ENCODE results near the gene MBNL3.

Gene MBNL3, protein sequence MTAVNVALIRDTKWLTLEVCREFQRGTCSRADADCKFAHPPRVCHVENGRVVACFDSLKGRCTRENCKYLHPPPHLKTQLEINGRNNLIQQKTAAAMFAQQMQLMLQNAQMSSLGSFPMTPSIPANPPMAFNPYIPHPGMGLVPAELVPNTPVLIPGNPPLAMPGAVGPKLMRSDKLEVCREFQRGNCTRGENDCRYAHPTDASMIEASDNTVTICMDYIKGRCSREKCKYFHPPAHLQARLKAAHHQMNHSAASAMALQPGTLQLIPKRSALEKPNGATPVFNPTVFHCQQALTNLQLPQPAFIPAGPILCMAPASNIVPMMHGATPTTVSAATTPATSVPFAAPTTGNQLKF

DNA sequence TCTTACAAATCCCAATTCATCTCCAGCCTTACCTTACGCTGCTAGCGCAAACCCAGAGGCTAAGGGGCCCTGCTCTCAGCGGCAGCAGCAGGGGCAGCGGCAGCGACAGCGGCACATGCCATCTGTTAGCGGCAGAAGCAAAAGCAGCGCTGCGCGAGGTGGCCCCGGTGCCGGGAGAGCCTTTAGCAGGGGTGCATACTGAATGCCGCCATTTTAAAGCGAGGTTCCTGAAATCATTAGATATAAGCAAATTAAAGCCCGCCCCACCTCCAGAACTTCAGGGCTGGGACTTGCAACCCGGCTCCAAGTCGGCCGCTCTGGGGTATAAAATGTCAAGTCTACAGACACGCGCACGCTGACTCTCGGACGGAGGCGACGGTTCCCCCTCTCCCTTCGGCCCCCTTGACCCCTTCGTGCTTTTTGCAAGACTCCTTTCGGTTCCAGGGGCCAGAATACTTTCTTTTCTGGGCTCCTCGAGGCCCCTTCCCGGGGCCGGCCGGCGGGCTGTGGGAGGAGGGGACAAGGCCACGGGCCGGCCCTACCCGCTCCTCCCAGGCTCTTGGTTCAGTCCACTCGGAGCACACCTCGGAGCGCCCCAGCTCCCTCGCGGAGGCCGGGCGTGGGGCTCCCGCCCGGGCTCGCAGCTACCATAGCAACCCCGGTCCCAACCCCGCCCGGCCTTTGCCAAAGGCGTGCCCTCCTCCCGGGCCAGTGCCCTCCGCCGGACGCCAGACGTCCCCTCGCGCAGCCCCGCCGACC, at the start of gene MBNL3:
Gene MBNL3, minus strand, starts transcription at position 220 of the 759 bp plus-strand sequence. CDS start 49,427 bp downstream, outside the sequence.
- DNase-seq = no peak

DNA sequence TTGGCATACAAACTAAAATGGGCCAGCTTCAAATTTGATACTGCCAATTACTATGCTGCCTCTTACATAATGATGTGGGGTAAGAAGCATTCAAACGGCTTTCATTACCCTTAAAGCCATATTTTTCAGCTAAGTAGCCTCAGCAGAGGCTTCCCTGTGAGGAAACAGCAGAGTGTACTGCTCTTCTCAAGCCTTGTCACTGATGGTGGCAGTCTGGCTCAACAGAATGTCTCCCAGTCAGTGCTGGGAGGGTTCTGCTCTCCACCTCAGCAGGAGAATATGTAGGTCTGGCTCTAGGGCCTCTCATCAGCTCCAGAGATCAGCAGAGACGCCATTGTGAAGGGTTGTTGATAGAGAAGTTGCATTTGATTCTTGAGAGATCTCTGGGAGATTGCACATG, 44.6 kb upstream of the MBNL3 start:
- no peak for DNase-seq

DNA sequence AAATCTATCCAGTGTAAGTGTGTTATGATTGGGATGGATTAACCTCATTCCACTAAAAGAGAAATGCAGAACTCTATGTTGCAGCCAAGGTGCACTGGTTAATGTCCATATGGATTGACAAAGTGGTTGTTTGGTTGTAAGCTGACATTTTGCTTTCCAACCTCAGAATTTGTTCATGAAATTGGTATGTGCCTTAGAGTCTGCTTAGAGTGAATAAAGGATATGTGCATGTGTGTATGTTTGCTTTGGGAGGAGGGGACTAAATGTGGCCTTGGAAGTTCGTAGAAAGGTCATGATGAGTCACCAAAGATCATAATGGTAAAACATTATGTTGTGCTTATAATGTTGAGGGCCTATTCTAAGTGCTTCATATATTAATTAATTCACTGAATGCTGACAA, 44.1 kb upstream of the MBNL3 start:
- DNase-seq = no peak

DNA sequence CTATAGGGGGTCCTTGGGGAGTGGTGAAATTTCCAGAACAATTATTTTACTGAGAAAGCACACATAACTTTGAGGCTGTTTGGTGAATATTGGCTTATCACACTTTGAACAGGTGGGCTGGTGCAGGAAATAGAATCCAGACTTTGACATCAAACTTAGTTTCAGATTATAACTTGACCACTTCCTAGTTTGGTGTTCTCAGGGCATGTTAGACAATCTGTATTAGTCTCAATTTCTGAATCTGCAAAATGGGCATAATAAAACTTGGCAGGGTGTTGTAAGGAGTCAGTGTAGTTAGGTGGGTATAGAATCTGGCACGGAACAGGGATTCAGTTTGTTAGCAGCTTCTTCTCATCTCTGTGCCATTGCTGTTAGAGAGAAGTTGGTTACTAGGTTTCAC, 43.3 kb upstream of the MBNL3 start:
- no peak for DNase-seq

DNA sequence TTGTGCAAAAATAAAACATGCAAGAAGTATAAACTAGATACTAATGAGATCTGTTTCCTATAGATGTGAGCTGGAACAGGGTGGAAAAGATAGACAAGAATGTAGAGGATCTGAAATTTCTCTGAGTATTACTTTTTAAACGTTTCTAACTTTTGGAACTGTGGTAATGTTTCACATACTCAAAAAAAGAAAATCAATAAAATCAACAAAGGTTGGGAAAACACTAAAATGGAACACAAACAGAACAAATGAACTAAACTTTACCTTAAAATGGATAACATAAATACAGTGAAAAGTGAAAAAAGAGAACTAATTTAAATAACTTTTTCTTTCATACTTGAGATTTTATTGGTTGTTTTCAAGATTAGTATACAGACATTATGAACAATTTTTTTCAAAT, 32.0 kb upstream of the MBNL3 start:
- DNase-seq = no peak

DNA sequence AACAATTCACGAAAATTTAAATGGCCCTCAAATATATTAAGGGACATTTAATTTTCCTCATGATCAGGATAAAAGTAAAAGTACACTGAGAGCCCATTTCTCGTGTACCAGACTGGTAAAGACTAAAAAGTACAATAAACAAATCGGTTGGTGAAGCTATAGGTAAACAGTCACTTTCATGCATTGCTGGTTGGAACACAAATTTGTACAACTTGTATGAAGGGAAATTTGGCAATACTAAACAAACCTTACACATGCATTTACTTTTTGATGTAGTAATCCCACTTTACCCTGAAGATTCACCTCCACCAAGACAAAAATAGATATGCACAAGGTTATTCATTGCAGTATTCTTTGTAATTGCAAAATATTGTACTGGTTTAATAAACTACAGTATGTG, 31.4 kb upstream of the MBNL3 start:
- DNase-seq = no peak

DNA sequence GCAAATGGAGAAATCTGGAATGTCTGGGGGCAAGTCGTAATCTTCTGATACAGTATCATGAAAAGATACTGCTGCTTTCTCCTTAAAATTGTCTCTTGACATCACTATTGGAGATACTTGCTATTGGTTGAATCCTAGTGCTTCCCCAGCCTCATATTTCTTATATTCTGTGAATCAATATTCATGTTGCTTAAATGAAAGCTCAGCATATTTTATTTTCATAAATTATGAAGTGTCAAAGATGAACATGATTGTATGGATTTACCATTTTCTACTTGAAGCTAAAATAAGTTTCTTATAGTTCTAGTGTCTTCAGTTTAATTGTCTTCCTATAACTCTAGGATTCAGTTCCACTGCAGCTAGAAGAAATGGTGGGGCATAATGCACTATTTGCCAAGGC, 29.6 kb upstream of the MBNL3 start:
- DNase-seq = no peak

DNA sequence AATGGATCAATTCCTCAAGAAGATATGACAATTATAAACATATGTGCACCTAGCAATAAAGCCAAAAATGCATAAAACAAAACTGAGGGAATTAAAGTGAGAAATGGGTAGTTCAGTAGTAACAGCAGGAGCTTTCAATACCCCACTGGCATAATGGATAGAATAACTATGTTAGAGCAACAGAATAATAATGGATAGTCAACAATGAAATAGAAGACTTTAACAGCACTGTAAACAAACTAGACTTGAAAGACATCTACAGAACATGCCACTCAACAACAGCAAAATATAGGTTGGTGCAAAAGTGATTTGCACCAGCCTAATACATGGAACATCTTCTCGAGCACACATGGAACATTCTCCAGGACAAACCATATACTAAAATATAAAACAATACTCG, 20.0 kb upstream of the MBNL3 start:
- DNase-seq = no peak

DNA sequence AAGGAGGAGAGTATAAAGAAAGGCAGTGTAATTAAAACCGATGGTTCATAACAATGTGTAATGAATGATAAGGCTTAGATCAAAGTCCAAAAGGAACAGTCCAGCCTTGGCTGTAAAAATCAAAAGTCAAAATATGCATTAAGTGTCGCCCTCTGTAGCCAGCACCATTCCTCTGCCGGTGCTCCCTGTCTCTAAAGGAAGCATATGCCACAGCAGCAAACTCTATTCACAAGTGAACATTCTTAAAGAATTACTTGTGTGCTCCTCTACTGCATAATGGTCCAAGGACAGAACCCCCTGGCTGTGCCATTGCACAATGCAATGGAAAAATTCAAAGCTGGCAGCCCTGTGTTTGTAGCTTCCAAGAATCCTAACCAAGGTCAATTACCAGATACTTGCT, 16.3 kb upstream of the MBNL3 start:
- no peak for DNase-seq

DNA sequence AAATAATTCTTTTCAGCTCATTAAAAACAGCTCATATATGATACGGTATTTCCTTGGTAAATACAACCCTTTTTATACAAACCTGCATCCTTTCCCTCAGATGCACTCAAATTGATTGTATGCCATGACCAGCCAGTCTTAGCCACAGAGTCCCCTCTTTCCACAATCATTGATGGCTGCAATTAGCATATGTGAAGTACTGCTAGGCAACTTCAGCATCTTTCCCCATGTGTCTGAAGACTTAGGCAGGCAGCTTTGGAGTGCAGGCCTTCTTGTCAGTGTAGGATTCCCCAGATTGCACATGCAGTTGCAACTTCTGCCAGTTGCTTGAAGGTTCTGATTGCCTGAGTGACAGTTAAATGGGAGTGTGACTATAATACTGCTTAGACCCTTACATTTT, 15.6 kb upstream of the MBNL3 start:
- no peak for DNase-seq

DNA sequence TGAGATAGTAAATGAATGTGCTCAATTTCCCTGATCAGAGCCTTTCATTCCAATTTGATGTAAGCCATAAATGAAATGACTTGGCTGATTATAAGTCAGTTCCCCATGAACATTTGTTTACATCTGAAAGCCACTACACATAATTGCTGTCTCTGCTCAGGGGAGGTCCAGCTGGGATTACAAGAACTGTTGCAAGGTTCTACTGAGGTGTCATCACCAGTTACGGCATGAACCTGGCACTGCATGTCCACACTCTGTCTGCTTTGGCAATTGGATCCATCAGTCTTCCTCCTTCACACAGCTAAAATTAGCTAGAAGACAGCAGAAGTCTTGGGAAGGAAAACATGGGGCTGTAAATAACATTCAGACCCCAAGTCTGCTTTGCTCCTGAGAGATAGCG, 12.8 kb upstream of the MBNL3 start:
- no peak for DNase-seq

DNA sequence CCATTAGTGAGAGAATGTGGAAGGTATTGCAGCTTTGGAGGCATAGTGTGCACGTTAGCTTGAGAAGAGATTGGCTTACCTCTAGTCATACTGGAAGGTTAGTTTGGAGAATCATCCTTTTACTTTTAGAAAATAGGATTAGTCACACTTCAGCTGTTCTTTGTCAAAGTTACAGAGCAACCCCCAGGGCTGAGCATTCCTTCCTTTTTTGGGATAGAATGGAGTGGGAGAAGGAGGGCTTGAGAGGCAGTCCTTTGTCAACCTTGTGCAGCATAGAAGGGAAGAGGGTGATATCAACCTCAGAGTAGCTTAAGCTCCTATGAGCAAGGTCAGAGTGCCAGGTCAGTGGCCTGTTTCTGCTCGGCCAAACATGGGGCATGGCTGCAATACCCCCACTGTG, 8.6 kb upstream of the MBNL3 start:
- no peak for DNase-seq

DNA sequence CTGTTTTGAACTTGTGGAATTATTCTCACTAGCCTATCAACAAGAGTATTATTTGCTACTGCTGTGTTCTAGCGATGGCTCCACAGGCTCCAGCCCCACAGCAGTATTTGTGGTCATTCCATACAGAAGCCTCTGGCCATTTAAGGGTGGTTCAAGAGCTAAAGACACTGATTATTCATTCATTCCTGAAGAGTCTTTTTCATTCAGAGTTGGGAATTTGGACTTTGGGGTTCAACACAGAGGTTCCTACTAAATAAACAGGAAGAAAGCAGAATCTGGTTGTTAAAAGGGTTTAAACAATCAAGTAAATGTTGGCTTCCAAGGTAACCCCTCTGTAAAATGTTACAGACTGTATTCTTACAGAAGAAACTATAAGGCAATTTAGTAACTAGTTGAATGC, 4.3 kb upstream of the MBNL3 start:
- DNase-seq = no peak

DNA sequence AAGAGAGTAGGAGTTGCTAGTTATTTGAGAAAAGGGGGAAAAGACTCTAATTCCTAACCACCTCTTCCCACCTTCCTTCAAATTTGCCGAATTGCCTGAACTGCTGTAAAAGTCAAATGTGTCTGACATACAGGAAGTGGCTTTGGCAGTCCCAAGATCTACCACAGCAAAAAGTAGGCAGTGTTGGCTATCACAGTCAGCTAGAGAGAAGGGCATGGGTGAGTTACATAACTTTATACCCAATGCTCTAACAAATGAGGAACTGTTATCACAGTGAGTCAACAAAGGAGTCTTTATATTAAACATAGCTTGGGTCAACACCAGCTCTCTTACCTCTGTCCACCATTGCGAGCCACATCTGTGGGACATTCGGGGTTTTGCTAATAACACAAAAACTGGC, 2.4 kb upstream of the MBNL3 start:
- no peak for DNase-seq

DNA sequence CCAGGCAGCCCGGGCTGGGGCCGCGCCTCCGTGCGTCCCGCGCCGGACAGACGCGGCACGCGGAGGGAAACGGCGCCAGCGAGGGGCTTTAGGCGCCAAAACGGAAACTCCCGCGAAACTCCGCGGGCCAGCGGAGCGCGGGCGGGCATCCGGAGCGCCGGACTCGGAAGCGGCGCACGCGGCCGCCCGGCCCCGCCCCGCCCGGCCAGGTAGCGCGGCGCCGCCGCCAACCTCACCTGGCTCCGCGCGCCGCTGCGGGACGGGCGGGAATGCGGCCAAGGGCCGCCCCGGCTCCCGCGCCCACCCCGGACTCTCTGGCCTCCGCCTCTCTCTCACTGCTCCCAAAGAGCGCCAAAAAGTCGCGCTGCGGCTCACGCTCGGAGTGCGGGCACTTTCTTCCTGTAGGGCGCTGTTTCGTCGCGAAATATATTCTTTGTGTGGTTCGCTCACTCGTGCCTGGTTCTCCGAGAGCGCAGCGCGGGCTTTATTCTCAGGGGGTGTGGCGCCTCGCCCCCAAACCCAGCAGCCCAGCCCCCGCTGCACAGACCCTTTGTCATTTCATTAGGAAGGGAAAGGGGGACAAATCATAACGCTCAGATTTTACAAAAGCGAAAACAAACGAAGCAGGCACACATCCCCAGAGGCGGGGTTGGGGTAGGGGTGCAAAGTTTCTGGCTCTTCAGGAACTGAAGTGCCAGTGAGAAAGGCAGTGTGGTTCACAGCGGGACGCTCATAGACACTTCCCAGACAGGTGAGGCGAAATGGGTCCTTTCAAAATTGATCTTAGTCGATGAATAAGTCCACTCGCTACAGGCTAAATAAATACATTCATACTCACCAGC, 961 bp upstream of the MBNL3 start:
- no peak for DNase-seq

DNA sequence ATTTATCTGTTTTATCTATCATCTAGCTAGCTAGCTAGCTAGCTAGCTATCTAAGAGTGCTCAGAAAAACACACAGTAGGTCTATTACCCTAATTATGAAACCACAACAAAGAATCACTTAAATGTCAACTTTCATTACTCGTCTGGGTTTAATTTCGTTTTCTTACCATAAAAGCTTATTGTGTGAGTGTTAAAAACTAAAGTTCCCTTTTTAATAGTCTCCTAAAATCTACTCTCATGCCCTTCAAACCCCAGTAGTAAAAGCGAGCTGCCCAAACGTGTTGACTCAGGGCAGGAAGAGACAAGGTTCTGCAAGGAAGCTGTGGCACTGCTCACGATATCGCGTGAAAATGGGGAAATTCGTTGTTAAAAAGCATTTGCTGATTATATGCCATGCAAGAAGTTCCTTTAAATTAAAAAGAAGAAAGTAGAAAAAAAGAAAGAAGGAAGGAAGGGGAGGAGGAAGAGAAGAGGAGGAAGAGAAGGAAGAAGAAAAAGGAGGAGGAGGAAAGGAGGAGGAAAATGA, 595 bp downstream of the MBNL3 start:
- DNase-seq = no peak

DNA sequence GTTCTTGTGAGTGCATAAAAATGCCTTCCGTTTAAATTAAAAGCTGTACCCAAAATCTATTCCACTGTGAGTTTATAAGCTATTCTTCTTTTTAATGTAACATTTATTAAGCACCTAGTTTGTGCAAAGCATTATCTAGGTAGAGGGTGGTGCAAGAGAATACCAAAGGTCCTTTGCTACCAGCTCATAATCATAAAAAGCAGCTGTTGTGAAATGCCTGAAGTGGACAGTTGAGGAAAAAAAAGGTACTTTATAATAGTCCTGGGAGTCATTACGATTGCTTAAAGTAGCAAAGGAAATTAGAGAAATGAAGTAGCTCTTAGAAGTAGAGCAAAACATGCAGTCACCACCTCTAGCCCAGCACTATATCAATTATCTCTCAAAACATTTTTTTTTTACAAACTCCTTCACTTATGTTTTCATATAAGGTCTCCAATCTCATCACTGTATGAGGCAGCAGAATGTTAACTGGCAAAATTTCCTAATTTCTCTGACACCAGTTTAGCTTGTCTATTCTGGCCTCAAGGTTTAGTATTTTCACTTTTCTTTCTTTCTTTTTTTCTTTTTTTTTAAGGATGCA, 2.1 kb downstream of the MBNL3 start:
- DNase-seq = no peak

DNA sequence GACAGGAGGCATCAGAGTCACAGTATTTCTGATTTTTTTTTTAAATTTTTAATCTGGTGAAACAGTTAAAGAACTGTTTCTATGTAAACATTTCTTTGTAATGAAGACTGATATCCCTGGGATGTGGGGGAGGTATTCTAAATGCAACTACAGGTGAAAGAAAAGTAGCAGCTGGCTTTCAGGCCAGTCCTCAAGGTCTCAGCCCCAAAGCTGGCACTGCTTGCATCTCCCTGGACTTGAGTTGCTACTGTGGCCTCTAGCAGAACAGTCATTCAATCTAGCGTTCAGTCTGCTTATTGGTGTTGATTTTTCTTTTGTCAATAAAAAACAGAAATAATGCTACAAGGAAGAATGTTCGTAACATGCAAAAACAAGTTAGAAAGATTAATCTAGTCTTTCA, 4.9 kb downstream of the MBNL3 start:
- DNase-seq = no peak

DNA sequence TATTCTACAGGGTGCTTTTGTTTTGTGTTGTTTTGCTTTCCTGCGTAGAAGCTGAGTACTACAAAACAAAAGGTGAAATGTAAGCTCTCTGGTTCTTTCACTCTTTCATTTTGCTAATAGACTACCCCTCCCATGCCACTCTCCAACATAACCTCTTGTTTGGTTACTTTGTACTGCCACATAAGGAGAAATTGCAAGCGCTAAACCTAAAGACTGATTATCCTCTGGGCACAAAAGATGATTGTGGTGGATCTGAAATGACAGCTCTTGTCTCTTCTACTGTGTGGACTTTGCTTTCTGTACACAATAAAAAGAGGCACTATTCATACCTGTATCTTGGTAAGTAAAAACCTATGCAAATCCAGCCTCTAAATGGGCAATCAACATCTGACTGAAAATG, 5.3 kb downstream of the MBNL3 start:
- DNase-seq = no peak

DNA sequence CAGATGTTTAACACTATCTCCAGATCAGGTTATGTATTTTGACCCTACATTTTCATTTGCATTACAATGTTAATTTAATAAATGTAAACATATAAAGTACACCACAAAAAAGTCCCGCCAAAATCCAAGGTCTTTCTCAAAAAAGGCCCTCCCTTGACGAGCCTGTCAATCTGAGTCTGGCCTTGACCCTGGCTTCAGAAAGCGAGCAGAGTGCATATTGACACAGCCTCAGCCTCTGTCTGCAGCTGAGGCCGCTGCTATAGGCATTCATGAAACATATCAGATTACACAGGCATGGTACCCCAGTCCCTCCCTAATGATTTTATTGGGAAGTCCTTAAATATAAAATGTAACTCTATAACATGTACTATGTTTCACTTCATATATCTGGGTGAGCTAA, 6.2 kb downstream of the MBNL3 start:
- DNase-seq = no peak

DNA sequence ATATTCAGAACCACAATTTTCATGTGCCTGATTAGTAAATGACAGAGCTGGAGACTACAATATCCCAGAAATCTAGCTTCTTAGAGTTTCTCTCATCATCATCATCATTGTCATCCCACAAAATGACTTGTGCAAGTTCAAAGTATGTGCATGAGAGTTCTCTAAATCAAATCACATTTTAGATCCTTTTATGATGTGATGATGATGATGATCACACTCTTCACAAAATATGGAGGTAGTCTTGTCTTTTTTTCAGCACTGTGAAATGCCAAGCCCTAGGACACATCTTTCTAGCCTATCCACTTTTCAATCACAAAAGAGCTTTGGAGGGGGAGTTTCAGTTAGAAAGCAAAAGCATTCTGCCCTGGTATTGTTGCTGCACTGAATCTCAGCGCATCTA, 7.4 kb downstream of the MBNL3 start:
- no peak for DNase-seq

DNA sequence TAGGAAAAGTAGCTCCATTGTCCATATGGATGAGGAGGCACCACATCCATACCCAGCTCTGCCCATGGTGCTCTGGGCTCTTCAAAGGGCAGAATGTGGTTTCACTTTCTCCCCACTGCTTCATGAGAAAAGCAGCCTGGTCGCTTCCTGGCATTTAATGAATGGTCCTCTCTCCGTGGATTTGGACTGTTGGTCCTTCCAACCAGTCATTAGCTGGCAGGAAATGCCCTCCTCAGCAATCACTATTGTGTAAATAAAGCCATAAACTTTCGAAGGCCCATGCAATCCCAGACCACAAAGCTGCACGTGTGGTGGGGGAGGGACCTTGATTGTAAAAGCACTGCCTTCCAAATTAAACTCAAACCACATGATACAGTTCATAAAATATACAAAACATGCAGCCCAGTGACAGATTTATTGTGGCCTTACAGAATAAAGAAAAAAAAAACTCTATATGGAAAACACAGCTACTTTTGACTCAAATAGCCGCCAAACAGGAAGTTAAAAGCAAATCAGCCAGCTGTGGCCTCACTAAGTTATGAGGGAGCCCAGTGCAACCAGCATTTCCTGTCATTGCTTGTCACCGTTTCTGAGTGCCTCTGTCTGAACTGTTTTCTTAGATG, 8.1 kb downstream of the MBNL3 start:
- no peak for DNase-seq

All from cortex of kidney (tissue), 1 donor.